GM21423 (cell line): Measurements from ENCODE around the gene NCOA3.
"Not testable (repeated sequence)": the region's sequence is repeated elsewhere in the genome, so short reads cannot be mapped to it uniquely, and the experiment has no call there.

ENCODE experiments used
- ATAC-seq: cut with Tn5 transposase; IDR thresholded peaks from one replicate; pipeline ENCODE4 v1.9.1; 2021; ENCODE audit warnings: mild to moderate bottlenecking, moderate library complexity; ENCODE audit not compliant: unreplicated experiment

The NCOA3 gene

GRCh38 chr20:47468290-47469050 is 33.2 kb upstream of the NCOA3 start:
- ATAC-seq = peak; percentile 54

GRCh38 chr20:47475419-47476044 is 26.2 kb upstream of the NCOA3 start:
- ATAC-seq = no peak

- ATAC-seq = no peak
Measured at GRCh38 chr20:47476452-47476851, 25.2 kb upstream of the NCOA3 start.

- ATAC-seq = no peak
Measured at GRCh38 chr20:47479093-47479492, 22.6 kb upstream of the NCOA3 start.

GRCh38 chr20:47479506-47479905 is 22.2 kb upstream of the NCOA3 start:
- ATAC-seq = no peak

GRCh38 chr20:47480239-47480638 is 21.4 kb upstream of the NCOA3 start:
- ATAC-seq = no peak

- ATAC-seq = no peak
Measured at GRCh38 chr20:47480705-47481104, 21.0 kb upstream of the NCOA3 start.

GRCh38 chr20:47481330-47482216 is 20.1 kb upstream of the NCOA3 start:
- no peak for ATAC-seq

- no peak for ATAC-seq
Measured at GRCh38 chr20:47482705-47483104, 19.0 kb upstream of the NCOA3 start.

GRCh38 chr20:47484303-47484702 is 17.4 kb upstream of the NCOA3 start:
- ATAC-seq = no peak

GRCh38 chr20:47487175-47487917 is 14.3 kb upstream of the NCOA3 start:
- ATAC-seq = peak; percentile 77

GRCh38 chr20:47489448-47489872 is 12.2 kb upstream of the NCOA3 start:
- ATAC-seq = no peak

GRCh38 chr20:47490795-47491194 is 10.9 kb upstream of the NCOA3 start:
- ATAC-seq = no peak

GRCh38 chr20:47492284-47492683 is 9.4 kb upstream of the NCOA3 start:
- no peak for ATAC-seq

- no peak for ATAC-seq
Measured at GRCh38 chr20:47493175-47493962, 8.3 kb upstream of the NCOA3 start.

- ATAC-seq = no peak
Measured at GRCh38 chr20:47493963-47494293, 7.8 kb upstream of the NCOA3 start.

GRCh38 chr20:47494606-47495005 is 7.1 kb upstream of the NCOA3 start:
- not testable (repeated sequence) for ATAC-seq

GRCh38 chr20:47496118-47496517 is 5.6 kb upstream of the NCOA3 start:
- no peak for ATAC-seq

GRCh38 chr20:47498606-47499005 is 3.1 kb upstream of the NCOA3 start:
- ATAC-seq = no peak

GRCh38 chr20:47499053-47499452 is 2.6 kb upstream of the NCOA3 start:
- no peak for ATAC-seq
